Right renal cortex interstitium (tissue), 3 donors: ENCODE results near the gene COLEC12. TPM values are rescaled to one million over a fixed set of nuclear protein-coding genes. Genes with fewer than 3 reads are reported as not detected.

Experiments
- DNase-seq, 3 donors: peaks; one replicate each; pipeline ENCODE4 v3.0.0-alpha.2; 2013; ENCODE audit warnings: low read depth in 3 of 3, low spot score in 2 of 3
- polyA plus RNA-seq, 3 donors: library from polyadenylated mRNA; unstranded; fragments of 120-200 nt; gene quantifications; one replicate each; pipeline ENCODE4 v1.2.1, GENCODE V29; 2013; ENCODE audit not compliant: insufficient read length in 3 of 3

The COLEC12 gene
- polyA plus RNA-seq, result 10 to 100 TPM; 23.3 to 30.4 (median 27.9) TPM

DNA sequence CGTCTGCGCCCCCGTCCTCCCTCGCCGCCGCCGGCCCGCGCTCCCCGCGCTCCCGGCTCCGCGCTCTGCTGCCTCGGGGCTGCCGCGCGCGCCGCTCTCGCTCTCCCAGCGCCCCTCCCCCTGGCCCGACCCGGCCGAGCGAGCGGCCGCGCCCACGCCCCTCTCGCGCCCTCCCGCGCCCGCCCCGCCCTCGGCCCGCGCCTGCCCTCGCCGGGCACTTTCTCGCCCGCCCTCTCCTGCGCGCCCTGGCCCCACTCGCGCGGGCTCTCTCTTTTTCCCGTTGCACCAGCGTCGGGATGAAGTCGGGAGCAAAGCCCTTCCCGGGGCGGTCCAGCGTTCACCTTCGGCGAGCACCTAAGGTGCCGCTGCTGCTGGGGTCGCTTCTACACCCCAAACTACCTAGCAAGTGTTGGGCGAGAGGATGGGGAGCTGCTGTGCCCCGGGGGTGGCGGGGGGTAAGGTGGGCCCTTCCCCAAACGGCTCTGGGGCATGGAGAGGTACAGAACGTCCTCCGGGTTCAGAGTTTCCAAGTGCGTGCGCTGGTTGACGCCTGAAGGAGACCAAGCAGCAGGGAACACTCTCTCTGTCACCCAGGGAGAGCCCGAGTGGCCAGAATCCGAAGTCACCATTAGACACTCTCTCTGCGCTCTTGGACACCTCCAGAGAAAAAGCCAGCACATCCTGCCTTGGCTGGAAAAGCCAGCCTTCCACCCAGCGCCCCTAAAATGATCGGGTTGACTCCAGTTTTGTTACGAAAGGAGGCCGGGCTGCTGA is at the start of gene COLEC12:
Gene COLEC12, minus strand, starts transcription at position 70 of the 774 bp plus-strand sequence. CDS start 187 bp downstream, outside the sequence.
- DNase-seq, result no peak

DNA sequence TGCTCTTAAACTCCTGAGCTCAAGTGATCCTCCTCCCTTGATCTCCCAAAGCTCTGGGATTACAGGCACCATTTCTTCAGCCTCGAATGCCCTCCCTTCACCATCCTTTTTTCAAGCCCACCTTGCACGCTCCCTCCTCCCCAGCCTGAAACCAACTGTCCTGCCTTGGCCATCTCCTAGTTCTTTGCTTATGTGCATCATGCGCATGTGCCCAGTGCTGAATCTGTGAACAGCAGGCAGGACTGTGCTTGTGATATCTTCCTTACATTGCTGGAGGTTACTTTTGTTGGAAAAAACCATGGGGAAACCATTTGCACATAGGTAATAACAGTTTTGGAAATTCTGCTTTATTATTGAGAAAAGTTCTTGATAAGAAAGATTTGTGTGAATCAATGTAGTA is 49.5 kb upstream of the COLEC12 start:
- no peak for DNase-seq

DNA sequence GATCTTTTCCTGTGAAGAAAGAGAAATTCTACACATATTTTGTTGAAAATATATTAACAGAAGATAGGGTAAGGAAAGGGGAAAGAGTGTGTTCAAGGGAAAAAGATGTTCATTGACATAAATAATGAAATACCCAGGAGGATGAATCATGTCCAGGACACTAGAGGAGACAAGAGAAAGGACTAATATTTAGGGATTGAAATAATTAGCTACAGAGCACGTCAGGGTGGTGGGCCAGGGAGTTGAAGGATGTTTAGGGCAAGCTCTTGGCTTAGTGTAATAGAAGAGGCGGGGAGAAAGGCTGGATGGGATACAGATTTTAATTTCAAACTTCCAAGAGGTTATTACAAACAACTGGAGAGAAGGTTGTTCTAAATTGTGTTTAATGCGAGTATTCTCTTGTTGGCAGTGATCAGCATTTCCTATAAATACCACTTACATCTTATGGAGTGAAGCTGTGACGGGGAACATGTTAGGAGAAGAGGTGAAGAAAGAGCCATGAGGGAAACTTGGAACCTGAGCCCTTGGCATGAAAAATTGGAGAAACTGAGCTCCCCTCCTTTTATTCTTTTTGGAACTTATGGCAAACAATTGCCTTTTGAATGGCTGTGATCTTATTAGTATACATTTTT is 43.1 kb upstream of the COLEC12 start:
- no peak for DNase-seq

DNA sequence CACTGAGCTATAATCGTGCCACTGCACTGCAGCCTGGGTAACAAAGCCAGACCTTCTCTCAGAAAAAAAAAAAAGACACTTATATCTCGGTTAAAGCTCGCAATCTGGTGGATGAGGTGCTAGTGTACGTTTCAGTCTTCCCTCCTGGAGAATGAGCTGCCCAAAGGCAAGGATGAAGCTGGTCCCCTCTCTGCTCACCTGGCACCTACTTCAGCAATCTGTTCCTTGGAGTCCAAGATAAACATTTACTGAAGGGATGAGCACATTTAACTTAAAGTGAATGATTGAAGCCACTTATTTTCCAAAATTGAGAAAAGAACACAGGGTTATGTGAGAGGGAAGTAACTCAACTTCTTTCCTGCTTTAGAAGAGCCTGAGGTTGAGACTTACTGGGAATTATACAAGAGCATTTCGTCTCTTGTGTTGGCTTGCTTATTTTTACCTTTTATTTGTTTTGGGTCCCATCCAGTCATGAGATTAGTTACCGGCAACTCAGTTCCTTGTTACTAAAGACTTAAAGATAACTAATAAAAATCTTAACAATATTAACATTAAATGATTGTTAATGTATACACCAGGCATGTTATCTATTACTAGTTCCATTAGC is 33.6 kb upstream of the COLEC12 start:
- no peak for DNase-seq

DNA sequence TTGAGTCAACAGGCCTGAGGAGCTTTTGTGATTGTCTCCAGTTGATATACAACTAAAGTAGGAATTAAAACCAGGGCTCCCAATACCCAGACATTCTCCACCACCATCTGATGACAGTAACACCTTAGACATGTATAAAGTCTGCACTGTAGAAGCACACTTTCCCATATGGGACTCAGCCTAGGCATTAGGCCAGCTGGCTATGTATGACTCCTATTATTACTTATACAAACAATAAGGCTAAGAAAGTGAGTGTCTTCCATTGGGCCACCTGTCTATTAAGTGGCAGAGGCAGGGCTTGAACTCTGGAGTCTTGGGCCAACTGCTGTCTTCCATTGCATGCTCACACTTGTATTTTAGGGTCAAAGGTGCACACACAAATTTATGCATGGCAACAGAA is 32.1 kb upstream of the COLEC12 start:
- no peak for DNase-seq

GRCh38 chr18:532018-532417 is 31.5 kb upstream of the COLEC12 start:
- no peak for DNase-seq

GRCh38 chr18:527146-527545 is 26.6 kb upstream of the COLEC12 start:
- DNase-seq, result no peak

DNA sequence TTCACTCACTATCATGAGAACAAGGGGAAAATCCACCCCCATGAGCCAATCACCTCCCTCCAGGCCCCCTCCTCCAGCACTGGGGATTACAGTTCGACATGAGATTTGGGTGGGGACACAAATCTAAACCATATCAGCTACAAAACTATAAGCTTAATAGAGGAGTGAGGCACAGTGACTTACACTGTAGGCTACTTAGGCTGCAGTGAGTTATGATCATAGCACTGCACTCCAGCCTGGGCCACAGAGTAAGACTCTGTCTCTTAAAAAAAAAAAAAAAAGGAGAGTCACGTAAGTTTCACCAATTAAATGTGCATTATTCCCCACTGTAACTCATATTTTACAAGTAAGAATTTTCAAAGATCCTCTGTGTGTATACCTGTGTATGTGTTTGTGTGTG is 26.2 kb upstream of the COLEC12 start:
- DNase-seq, result no peak

- no peak for DNase-seq
Observed at GRCh38 chr18:525036-525797, 24.7 kb upstream of the COLEC12 start.

DNA sequence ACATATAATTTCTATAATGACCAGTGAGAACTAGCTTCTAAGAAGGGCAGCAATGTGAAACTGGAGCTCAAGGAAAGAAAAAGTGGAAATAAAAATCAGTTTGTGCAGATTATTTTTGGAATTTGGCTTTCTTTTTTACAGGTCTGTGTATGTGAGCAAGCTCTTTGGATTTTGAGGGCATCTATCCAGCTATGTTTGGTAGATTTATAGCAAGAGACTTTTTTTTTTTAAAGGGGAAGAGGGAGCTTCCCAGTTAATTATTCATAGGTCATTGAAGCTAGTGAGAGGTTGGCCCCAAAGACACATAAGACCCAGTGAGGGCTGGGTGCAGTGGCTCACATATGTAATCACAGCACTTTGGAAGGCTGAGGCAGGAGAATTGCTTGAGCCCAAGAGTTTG is 24.0 kb upstream of the COLEC12 start:
- no peak for DNase-seq

- no peak for DNase-seq
Observed at GRCh38 chr18:523561-523960, 23.1 kb upstream of the COLEC12 start.

DNA sequence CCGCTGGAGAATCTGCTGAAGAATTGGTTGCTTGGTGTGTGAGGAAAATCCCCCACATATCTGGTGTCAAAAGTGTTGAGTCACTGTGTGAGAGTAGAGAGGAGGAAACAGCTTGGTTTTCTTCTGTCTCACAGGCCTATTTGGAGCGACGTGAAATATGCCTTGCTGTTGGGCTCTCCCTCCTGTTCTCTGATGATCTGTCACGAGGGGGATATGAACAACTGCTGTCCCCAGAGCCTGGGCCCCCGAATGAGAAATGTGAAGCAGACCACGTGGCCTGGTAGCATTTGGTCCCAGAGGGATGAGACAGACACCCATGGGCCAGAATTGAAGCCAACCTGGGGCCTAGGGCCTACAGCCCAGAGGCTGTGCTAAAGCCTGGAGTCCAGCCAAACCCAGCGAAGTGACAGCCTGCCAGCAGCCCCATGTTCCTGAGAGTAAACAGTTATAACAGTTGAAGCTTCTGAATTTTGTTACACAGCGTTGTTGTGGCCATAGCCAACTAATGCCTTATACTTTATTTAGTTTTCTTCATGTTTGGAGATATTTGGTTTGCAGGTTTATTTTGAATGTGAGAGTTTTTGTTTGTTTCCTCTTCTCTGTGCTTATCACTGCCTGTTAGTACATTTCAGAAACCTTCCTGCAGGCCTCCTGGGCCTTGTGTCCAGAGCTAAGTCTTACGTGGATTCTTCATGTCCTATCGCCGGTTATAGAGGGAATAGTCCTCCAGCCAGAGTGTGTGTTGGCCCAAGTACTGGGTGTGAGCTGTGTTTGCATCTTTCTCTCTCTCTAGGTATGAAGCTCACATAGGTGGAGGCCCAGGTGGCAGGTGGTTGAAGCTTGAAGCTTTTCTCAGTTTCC is 18.7 kb upstream of the COLEC12 start:
- no peak for DNase-seq

DNA sequence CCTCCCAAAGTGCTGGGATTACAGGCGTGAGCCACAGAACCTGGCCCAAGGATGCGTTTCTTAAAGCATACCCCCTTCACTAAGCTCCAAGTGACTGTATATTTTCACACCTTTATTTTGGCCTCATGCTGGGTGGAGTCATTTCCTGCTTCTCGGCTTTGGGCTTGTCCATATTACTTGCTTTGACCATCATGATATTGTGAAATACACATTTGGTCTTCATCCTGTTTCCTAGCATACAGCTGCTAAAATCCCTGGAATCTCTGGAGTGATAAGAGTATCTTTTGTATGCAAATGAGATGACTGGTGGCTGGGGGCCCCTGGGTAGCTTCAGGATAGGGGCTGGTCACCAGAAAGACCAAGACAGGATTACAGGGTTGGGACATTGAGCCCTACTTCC is 17.6 kb upstream of the COLEC12 start:
- DNase-seq, result no peak

GRCh38 chr18:515838-516237 is 15.3 kb upstream of the COLEC12 start:
- no peak for DNase-seq

- no peak for DNase-seq
Observed at GRCh38 chr18:515156-515815, 14.8 kb upstream of the COLEC12 start.

DNA sequence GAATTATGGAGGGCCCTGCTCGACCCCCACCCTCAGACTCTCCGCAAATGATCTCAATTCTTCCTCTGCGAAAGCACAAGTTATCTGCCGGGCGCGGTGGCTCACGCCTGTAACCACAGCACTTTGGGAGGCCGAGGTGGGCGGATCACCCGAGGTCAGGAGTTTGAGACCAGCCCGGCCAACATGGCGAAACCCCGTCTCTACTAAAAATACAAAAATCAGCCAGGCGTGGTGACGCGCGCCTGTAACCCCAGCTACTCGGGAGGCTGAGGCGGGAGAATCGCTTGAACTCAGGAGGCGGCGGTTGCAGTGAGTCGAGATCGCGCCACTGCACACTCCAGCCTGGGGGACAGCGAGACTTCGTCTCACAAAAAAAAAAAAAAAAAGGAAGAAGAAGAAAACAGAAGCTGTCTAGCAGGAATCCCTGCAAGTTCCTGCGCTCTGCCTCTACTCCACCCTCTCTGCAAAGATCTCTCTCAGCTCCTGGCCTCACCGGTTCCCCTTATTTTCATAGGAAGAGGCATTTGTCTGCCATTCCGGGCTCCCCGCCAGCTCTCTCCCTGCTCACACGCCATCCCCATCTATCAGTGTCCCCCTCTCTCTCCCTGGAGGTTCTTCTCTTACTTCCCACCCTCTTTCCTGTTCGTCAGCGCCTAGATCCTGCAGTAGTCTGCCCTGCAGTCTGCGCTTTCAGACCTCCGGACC is 13.5 kb upstream of the COLEC12 start:
- DNase-seq, result no peak

DNA sequence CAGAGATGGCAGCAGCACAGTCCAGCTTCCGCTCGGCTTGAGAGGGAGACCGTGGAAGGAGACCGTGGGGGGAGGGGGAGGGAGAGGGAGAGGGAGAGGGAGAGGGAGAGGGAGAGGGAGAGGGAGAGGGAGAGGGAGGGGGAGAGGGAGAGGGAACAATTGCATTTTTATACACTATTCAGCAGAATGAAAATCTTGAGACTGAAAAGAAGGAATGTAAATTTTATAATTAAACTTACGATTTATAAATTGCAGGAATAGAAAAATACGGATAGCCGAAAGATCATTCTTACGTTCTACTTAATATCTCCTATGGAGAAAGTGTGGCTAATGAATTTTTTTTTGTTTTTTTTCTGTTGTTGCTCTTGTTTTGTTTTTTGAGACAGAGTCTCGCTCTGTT is 12.5 kb upstream of the COLEC12 start:
- no peak for DNase-seq

- DNase-seq, result no peak
Observed at GRCh38 chr18:508835-509234, 8.3 kb upstream of the COLEC12 start.

GRCh38 chr18:507636-508035 is 7.1 kb upstream of the COLEC12 start:
- no peak for DNase-seq
